NCI-H1092 treated with DMSO at 0.1 percent for 48 hours (cell line): Measurements from ENCODE around the gene DMAP1.
"Not testable (repeated sequence)": the region's sequence is repeated elsewhere in the genome, so short reads cannot be mapped to it uniquely, and the experiment has no call there.

Source experiments
- DNase-seq: peaks from one replicate; lab custom pipeline; 2025; lab: John Stamatoyannopoulos, UW

DMAP1 gene

GRCh38 chr1:44213222-44214112 lies at the start of gene DMAP1:
DMAP1 (plus strand) TSS chr1:44213471; CDS start chr1:44213754, 283 bp downstream.
- peak; percentile 92 for DNase-seq

- no peak for DNase-seq
These were observed 44.7 kb upstream of the DMAP1 start for GRCh38 chr1:44168520-44169098.

- DNase-seq = no peak
These were observed 42.9 kb upstream of the DMAP1 start for GRCh38 chr1:44170281-44170823.

- no peak for DNase-seq
These were observed 38.6 kb upstream of the DMAP1 start for GRCh38 chr1:44174630-44175029.

GRCh38 chr1:44200336-44200735 lies 12.9 kb upstream of the DMAP1 start:
- DNase-seq = no peak

- DNase-seq = not testable (repeated sequence)
These were observed 6.7 kb upstream of the DMAP1 start for GRCh38 chr1:44206545-44206944.

- DNase-seq = no peak
These were observed 5.0 kb upstream of the DMAP1 start for GRCh38 chr1:44208226-44208625.

- DNase-seq = no peak
These were observed 2.7 kb upstream of the DMAP1 start for GRCh38 chr1:44210595-44210994.

- no peak for DNase-seq
These were observed 683 bp upstream of the DMAP1 start for GRCh38 chr1:44212355-44213221.

- DNase-seq = peak; percentile 77
These were observed 4.6 kb downstream of the DMAP1 start for GRCh38 chr1:44217809-44218410.

- DNase-seq = no peak
These were observed 5.4 kb downstream of the DMAP1 start for GRCh38 chr1:44218503-44219300.

GRCh38 chr1:44219301-44219626 lies 6.0 kb downstream of the DMAP1 start:
- no peak for DNase-seq

- DNase-seq = no peak
These were observed 6.9 kb downstream of the DMAP1 start for GRCh38 chr1:44220001-44220751.

- DNase-seq = no peak
These were observed 7.5 kb downstream of the DMAP1 start for GRCh38 chr1:44220755-44221154.

GRCh38 chr1:44221769-44222168 lies 8.5 kb downstream of the DMAP1 start:
- no peak for DNase-seq

GRCh38 chr1:44222397-44223186 lies 9.3 kb downstream of the DMAP1 start:
- DNase-seq = no peak

GRCh38 chr1:44223187-44223610 lies 9.9 kb downstream of the DMAP1 start:
- DNase-seq = no peak

- DNase-seq = no peak
These were observed 12.5 kb downstream of the DMAP1 start for GRCh38 chr1:44225761-44226160.

- no peak for DNase-seq
These were observed 13.9 kb downstream of the DMAP1 start for GRCh38 chr1:44227211-44227610.
